HepG2 (cell line): ENCODE results near the gene SIT1.

ENCODE experiments used
- POLR2A ChIP-seq, 2 experiments: IDR thresholded peaks; 2 replicates each; pipeline ENCODE4 v1.6.1; 2011; ENCODE audit warnings: low read depth in 2 of 2, low read length in 2 of 2, mild to moderate bottlenecking in 1 of 2, moderate library complexity in 1 of 2; ENCODE audit not compliant: insufficient read depth in 1 of 2
- POLR2AphosphoS5 ChIP-seq: IDR thresholded peaks from 2 replicates; pipeline ENCODE4 v1.6.1; 2012; ENCODE audit warnings: low read depth, low read length
- SMYD3 ChIP-seq: sonication (generic); formaldehyde crosslinking; IDR thresholded peaks from 2 replicates; pipeline ENCODE4 v1.8.1; 2023; ENCODE audit warnings: mild to moderate bottlenecking, missing genetic modification reagents
- SYNCRIP ChIP-seq: fragments of 200-400 bp; formaldehyde crosslinking; IDR thresholded peaks from 2 replicates; pipeline ENCODE4 v1.6.1; 2018; ENCODE audit warnings: mild to moderate bottlenecking, low read depth, low read length; ENCODE audit not compliant: insufficient read depth
- TAF1 ChIP-seq: sonication (generic); formaldehyde crosslinking; IDR thresholded peaks from 2 replicates; pipeline ENCODE4 v1.4.0; 2020; ENCODE audit warnings: missing genetic modification reagents
- TARDBP ChIP-seq: sonication (generic); formaldehyde crosslinking; IDR thresholded peaks from 2 replicates; pipeline ENCODE4 v1.8.0; 2022; ENCODE audit warnings: mild to moderate bottlenecking, missing genetic modification reagents
- TBL1XR1 ChIP-seq: fragments of 150-350 bp; IDR thresholded peaks from 2 replicates; pipeline ENCODE4 v1.6.1; 2014; ENCODE audit warnings: borderline replicate concordance, low read length; ENCODE audit not compliant: partially characterized antibody
- ZFP36L1 ChIP-seq: sonication (generic); formaldehyde crosslinking; IDR thresholded peaks from 2 replicates; pipeline ENCODE4 v1.8.0; 2022; ENCODE audit warnings: mild to moderate bottlenecking, missing genetic modification reagents, moderate library complexity
- ZNF232 ChIP-seq: sonication (generic); formaldehyde crosslinking; IDR thresholded peaks from 2 replicates; pipeline ENCODE4 v1.4.0; 2020; ENCODE audit warnings: missing genetic modification reagents, borderline replicate concordance
- TF ChIP-seq, protein P1 (sequence below): IDR thresholded peaks from 2 replicates; pipeline ENCODE4 v1.6.1; 2012; ENCODE audit warnings: low read depth, low read length, improper control_type of control experiment
- TF ChIP-seq, protein P2 (sequence below): sonication (generic); formaldehyde crosslinking; IDR thresholded peaks from 2 replicates; pipeline ENCODE4 v1.5.0; 2020; ENCODE audit warnings: mild to moderate bottlenecking, missing genetic modification reagents, moderate library complexity
- TF ChIP-seq, protein P3 (sequence below): sonication (generic); formaldehyde crosslinking; IDR thresholded peaks from 2 replicates; pipeline ENCODE4 v1.9.0; 2021; ENCODE audit warnings: missing genetic modification reagents, borderline replicate concordance
- TF ChIP-seq, protein P4 (sequence below): sonication (generic); formaldehyde crosslinking; IDR thresholded peaks from 2 replicates; pipeline ENCODE4 v1.4.0; 2020; ENCODE audit warnings: missing genetic modification reagents, borderline replicate concordance

DNA sequence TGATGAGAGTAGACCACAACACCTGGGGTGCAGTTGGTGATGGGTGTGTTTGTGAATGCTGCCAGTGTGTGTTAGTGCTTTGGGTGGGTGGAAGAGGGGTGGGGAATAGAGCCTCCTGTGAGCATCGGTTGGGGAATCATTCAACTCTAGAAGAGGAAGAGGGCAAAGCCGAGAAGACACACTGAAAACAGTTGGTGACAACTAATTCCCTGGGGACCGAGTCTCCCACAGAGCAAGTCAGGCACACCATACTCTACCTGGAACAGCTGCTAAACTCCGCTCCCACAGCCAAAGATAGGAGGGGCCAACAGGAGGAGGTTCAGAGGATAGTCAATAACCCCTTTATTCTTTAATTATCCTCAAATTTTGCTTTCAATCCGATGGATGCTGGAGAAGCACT is 15.8 kb upstream of the SIT1 start:
- TF ChIP-seq, protein P1, sequence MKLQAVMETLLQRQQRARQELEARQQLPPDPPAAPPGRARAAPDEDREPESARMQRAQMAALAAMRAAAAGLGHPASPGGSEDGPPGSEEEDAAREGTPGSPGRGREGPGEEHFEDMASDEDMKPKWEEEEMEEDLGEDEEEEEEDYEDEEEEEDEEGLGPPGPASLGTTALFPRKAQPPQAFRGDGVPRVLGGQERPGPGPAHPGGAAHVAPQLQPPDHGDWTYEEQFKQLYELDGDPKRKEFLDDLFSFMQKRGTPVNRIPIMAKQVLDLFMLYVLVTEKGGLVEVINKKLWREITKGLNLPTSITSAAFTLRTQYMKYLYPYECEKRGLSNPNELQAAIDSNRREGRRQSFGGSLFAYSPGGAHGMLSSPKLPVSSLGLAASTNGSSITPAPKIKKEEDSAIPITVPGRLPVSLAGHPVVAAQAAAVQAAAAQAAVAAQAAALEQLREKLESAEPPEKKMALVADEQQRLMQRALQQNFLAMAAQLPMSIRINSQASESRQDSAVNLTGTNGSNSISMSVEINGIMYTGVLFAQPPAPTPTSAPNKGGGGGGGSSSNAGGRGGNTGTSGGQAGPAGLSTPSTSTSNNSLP: no peak
- TF ChIP-seq, protein P2, sequence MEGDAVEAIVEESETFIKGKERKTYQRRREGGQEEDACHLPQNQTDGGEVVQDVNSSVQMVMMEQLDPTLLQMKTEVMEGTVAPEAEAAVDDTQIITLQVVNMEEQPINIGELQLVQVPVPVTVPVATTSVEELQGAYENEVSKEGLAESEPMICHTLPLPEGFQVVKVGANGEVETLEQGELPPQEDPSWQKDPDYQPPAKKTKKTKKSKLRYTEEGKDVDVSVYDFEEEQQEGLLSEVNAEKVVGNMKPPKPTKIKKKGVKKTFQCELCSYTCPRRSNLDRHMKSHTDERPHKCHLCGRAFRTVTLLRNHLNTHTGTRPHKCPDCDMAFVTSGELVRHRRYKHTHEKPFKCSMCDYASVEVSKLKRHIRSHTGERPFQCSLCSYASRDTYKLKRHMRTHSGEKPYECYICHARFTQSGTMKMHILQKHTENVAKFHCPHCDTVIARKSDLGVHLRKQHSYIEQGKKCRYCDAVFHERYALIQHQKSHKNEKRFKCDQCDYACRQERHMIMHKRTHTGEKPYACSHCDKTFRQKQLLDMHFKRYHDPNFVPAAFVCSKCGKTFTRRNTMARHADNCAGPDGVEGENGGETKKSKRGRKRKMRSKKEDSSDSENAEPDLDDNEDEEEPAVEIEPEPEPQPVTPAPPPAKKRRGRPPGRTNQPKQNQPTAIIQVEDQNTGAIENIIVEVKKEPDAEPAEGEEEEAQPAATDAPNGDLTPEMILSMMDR (CRISPR knock-in tag): no peak
- no peak for TF ChIP-seq TBL1XR1
- no peak for TF ChIP-seq TARDBP (CRISPR knock-in tag)
- TF ChIP-seq, protein P3, sequence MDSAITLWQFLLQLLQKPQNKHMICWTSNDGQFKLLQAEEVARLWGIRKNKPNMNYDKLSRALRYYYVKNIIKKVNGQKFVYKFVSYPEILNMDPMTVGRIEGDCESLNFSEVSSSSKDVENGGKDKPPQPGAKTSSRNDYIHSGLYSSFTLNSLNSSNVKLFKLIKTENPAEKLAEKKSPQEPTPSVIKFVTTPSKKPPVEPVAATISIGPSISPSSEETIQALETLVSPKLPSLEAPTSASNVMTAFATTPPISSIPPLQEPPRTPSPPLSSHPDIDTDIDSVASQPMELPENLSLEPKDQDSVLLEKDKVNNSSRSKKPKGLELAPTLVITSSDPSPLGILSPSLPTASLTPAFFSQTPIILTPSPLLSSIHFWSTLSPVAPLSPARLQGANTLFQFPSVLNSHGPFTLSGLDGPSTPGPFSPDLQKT (CRISPR knock-in tag): no peak
- TF ChIP-seq ZFP36L1 (CRISPR knock-in tag): no peak
- TF ChIP-seq, protein P4, sequence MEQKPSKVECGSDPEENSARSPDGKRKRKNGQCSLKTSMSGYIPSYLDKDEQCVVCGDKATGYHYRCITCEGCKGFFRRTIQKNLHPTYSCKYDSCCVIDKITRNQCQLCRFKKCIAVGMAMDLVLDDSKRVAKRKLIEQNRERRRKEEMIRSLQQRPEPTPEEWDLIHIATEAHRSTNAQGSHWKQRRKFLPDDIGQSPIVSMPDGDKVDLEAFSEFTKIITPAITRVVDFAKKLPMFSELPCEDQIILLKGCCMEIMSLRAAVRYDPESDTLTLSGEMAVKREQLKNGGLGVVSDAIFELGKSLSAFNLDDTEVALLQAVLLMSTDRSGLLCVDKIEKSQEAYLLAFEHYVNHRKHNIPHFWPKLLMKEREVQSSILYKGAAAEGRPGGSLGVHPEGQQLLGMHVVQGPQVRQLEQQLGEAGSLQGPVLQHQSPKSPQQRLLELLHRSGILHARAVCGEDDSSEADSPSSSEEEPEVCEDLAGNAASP: no peak
- TF ChIP-seq SYNCRIP: no peak
- TF ChIP-seq POLR2AphosphoS5: no peak
- TF ChIP-seq POLR2A (IDR thresholded peaks at IDR 0.05; ENCODE audit: insufficient read depth in 1 of 2, low read depth in 2 of 2, low read length in 2 of 2): no peak
- no peak for TF ChIP-seq TAF1
- TF ChIP-seq SMYD3 (CRISPR knock-in tag): no peak
- TF ChIP-seq ZNF232 (CRISPR knock-in tag): no peak
